ENCODE measurements around the gene PRDM5.
"Not testable (repeated sequence)": the region's sequence is repeated elsewhere in the genome, so short reads cannot be mapped to it uniquely, and the experiment has no call there.

The PRDM5 gene

DNA sequence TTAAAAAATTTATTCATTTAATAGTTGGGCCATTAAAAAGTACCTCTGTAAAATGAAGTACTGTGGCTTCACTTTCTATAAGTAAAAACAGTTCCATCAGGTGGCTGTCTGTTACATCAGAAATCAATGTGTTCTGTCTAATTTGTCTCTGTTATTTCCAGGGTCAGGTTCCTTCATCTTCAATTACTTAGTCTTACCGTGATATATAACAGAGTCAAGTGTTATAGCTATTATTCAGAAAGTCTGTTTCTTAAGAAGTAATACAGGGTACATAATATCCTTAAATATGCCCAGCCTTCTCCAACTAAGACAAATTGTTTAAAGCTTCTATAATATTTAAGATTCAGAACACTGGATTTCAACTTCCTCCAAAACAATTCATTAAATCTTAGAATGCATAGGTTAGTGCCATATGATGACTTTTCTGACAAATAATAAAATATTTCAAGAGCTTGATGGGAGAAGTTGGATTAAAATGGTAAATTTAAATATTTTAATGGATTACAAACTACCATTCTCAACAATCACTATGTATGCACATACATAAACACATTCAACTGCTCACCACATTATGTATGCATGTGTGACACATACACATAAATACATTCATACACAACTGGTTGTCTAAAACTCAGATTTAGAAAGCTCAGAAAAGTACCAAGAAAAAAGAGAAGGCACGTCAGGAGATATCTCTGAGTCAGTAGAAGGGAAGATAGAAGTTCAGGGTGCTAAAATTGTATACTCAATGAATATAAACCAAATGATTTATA lies 268.5 kb downstream of the PRDM5 start:
- TF ChIP-seq POLR2A (IDR thresholded peaks at IDR 0.05; ENCODE audit: low read length) (no peak), GATA1 (IDR thresholded peaks at IDR 0.05; ENCODE audit: low read depth, low read length) (no peak)
- no peak for DNase-seq

DNA sequence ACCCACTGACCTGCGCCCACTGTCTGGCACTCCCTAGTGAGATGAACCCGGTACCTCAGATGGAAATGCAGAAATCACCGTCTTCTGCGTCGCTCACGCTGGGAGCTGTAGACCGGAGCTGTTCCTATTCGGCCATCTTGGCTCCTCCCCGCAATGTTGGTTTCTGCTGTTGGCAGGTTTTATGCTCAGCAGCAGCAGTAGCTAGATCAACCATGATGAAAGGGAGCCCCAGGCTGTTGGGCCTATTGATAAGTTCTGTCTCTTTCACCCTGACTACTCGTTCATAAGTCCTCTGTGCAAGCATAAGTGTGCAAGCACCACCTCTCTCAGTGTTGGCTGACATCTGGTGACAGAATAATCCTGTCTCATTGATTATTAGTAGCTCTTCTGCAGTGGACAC lies 274.2 kb downstream of the PRDM5 start:
- DNase-seq = not testable (repeated sequence)

Data from erythroblast (primary cell).